GM19397 (cell line): ENCODE data around the gene MSX1.

Experiments used
- ATAC-seq: cut with Tn5 transposase; IDR thresholded peaks from one replicate; pipeline ENCODE4 v1.9.1; 2021; ENCODE audit warnings: mild to moderate bottlenecking, moderate library complexity; ENCODE audit not compliant: unreplicated experiment

Gene MSX1

GRCh38 chr4:4899202-4899925, 39.9 kb downstream of the MSX1 start:
- no peak for ATAC-seq

- ATAC-seq = no peak
Observed at GRCh38 chr4:4901877-4902276, 42.4 kb downstream of the MSX1 start.

GRCh38 chr4:4912155-4912554, 52.7 kb downstream of the MSX1 start:
- ATAC-seq = no peak

GRCh38 chr4:4913147-4913561, 53.7 kb downstream of the MSX1 start:
- ATAC-seq = no peak
